ENCODE measurements around the gene TIMP1. TPM values are rescaled to one million over a fixed set of nuclear protein-coding genes. Genes with fewer than 3 reads are reported as not detected.
"Not testable (repeated sequence)": the region's sequence is repeated elsewhere in the genome, so short reads cannot be mapped to it uniquely, and the experiment has no call there.

TIMP1 gene
- total and polyA plus RNA-seq, 2 of the 13 experiments (the other 11 are each of a cell fraction or from before 2014, with no cell fraction given): 12.3 to 45.8 TPM

DNA sequence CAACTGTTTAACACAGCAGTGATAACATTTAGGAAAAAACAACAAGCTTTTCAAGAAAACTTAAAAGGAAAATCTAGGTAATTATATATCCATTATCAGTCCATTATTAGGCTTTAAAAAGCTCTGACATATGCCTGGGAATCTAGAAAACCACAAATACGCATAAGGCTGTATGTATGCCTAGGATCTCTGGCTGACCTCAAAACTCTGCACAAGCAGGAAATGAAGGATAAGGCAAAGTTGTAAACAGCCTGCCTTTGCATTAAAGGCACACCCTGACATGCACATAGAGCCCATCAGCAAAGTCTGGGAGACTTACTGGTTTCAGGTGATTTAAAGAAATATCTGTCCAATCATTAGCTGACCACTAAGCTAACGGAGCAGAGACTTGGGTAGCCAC is 14.0 kb downstream of the TIMP1 start:
- no peaks in the 10 kb centered on the region for H3K4me1 ChIP-seq (ENCODE audit: insufficient read depth, low read length)
- no peak overlapping the region for H2AFZ ChIP-seq (ENCODE audit: low read length)
- no peak overlapping the region for H3K4me3 ChIP-seq (replicated peaks in 1 of 3; ENCODE audit: insufficient read depth in 1 of 3, low read depth in 2 of 3, low read length in 3 of 3)
- no peak overlapping the region for H3K27ac ChIP-seq (ENCODE audit: extremely low read length, insufficient read depth, low read length)
- POLR2A ChIA-PET: no interaction called here
- no TSS peak for BruUV-seq (replicated peaks)
- DNase-seq (ENCODE audit: low spot score) (no peak), ATAC-seq (no peak), FAIRE-seq (no peak)
- WGBS (ENCODE audit: low lambda C conversion rate): 0% methylated on average over 2 of the region's 2 CpGs
- H3K9ac ChIP-seq (ENCODE audit: insufficient read depth, low read depth, low read length): no peak overlapping the region
- intact Hi-C loops (cut with micrococcal nuclease; ENCODE audit: unreplicated experiment): no loop called here
- no peaks in the 10 kb centered on the region for H3K79me2 ChIP-seq (ENCODE audit: insufficient read depth, low read length)
- no peak for TF ChIP-seq ZNF879 (CRISPR knock-in tag; IDR thresholded peaks at IDR 0.05)
- no peaks in the 10 kb centered on the region for H3K36me3 ChIP-seq (replicated peaks in 1 of 2; ENCODE audit: control insufficient read depth in 1 of 2, insufficient read depth in 2 of 2, low read length in 2 of 2)
- no peaks in the 10 kb centered on the region for H3K27me3 ChIP-seq (ENCODE audit: control insufficient read depth in 1 of 2, insufficient read depth in 2 of 2, low read length in 2 of 2)
- CTCF ChIA-PET (ENCODE audit: low intra/inter-chr PET ratio, low total read pairs): no interaction called here
- in situ Hi-C loops (cut with HindIII; ENCODE audit: extremely low pct_ligation_motif_present, low pct_unique_long_range_greater_than_20kb): no loop called here
- H3K4me2 ChIP-seq (ENCODE audit: low read depth, low read length): no peak overlapping the region
- H3K9me3 ChIP-seq (ENCODE audit: low read length): no peaks in the 10 kb centered on the region
- H4K20me1 ChIP-seq (ENCODE audit: insufficient read depth, low read length): no peaks in the 10 kb centered on the region

- no peaks in the 10 kb centered on the region for H4K20me1 ChIP-seq (ENCODE audit: insufficient read depth, low read length)
- no peaks in the 10 kb centered on the region for H3K27me3 ChIP-seq (ENCODE audit: control insufficient read depth in 1 of 2, insufficient read depth in 2 of 2, low read length in 2 of 2)
- BruUV-seq (replicated peaks): no TSS peak
- ChIA-PET CTCF (ENCODE audit: low intra/inter-chr PET ratio, low total read pairs) (no interaction called here), POLR2A (no interaction called here)
- ATAC-seq: no peak
- intact Hi-C loops (cut with micrococcal nuclease; ENCODE audit: unreplicated experiment) (no loop called here), in situ Hi-C loops (cut with HindIII; ENCODE audit: extremely low pct_ligation_motif_present, low pct_unique_long_range_greater_than_20kb) (no loop called here)
- no peaks in the 10 kb centered on the region for H3K9me3 ChIP-seq (ENCODE audit: low read length)
- H2AFZ ChIP-seq (ENCODE audit: low read length): no peak overlapping the region
- FAIRE-seq: no peak
- H3K4me1 ChIP-seq (ENCODE audit: insufficient read depth, low read length): no peaks in the 10 kb centered on the region
- no peaks in the 10 kb centered on the region for H3K79me2 ChIP-seq (ENCODE audit: insufficient read depth, low read length)
- no peak overlapping the region for H3K4me3 ChIP-seq (replicated peaks in 1 of 3; ENCODE audit: insufficient read depth in 1 of 3, low read depth in 2 of 3, low read length in 3 of 3)
- 0% methylated on average over 3 of the region's 3 CpGs for WGBS (ENCODE audit: low lambda C conversion rate)
- H3K27ac ChIP-seq (ENCODE audit: extremely low read length, insufficient read depth, low read length): no peak overlapping the region
- DNase-seq (ENCODE audit: low spot score): no peak
- no peak overlapping the region for H3K4me2 ChIP-seq (ENCODE audit: low read depth, low read length)
- H3K9ac ChIP-seq (ENCODE audit: insufficient read depth, low read depth, low read length): no peak overlapping the region
- H3K36me3 ChIP-seq (replicated peaks in 1 of 2; ENCODE audit: control insufficient read depth in 1 of 2, insufficient read depth in 2 of 2, low read length in 2 of 2): no peaks in the 10 kb centered on the region
- TF ChIP-seq SYNCRIP (IDR thresholded peaks at IDR 0.05; ENCODE audit: insufficient read depth, low read depth, low read length): no peak
- TF ChIP-seq ZNF382 (CRISPR knock-in tag; IDR thresholded peaks at IDR 0.05; ENCODE audit: borderline replicate concordance): no peak
- no peak for TF ChIP-seq HBP1 (CRISPR knock-in tag; IDR thresholded peaks at IDR 0.05; ENCODE audit: low read depth)
- TF ChIP-seq ZNF160 (CRISPR knock-in tag; IDR thresholded peaks at IDR 0.05): peak; percentile 79; the same call in 1 of the 2 replicates
- no peak for TF ChIP-seq YEATS2 (CRISPR knock-in tag; IDR thresholded peaks at IDR 0.05; ENCODE audit: borderline replicate concordance)
- TF ChIP-seq ZNF546 (CRISPR knock-in tag; conservative IDR thresholded peaks at IDR 0.05): no peak
These were observed 15.0 kb downstream of the TIMP1 start for GRCh38 chrX:47597222-47597621.

DNA sequence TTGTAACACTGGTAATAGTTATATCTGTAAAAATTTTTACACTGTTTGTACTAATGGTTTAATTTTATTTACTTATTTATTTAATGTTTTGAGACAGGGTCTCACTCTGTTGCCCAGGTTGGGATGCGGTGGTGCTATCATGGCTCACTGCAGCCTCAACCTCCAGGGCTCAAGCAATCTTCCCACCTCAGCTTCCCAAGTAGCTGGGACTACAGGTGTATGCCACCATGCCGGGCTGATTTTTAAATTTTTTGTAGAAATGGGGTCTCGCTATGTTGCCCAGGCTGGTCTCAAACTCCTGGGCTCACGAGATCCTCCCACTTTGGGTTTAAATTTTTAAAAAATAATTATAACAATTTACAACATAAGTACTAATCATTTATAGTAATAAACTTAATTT is 20.9 kb downstream of the TIMP1 start:
- H3K27ac ChIP-seq (ENCODE audit: extremely low read length, insufficient read depth, low read length); H3K79me2 ChIP-seq (ENCODE audit: insufficient read depth, low read length); H3K9me3 ChIP-seq (ENCODE audit: low read length); in situ Hi-C loops (cut with HindIII; ENCODE audit: extremely low pct_ligation_motif_present, low pct_unique_long_range_greater_than_20kb); H3K36me3 ChIP-seq (replicated peaks in 1 of 2; ENCODE audit: control insufficient read depth in 1 of 2, insufficient read depth in 2 of 2, low read length in 2 of 2); H3K9ac ChIP-seq (ENCODE audit: insufficient read depth, low read depth, low read length); H3K4me3 ChIP-seq (replicated peaks in 1 of 3; ENCODE audit: insufficient read depth in 1 of 3, low read depth in 2 of 3, low read length in 3 of 3); H3K4me2 ChIP-seq (ENCODE audit: low read depth, low read length); POLR2A ChIA-PET; H3K4me1 ChIP-seq (ENCODE audit: insufficient read depth, low read length); H2AFZ ChIP-seq (ENCODE audit: low read length); ATAC-seq; H3K27me3 ChIP-seq (ENCODE audit: control insufficient read depth in 1 of 2, insufficient read depth in 2 of 2, low read length in 2 of 2); FAIRE-seq; CTCF ChIA-PET (ENCODE audit: low intra/inter-chr PET ratio, low total read pairs); DNase-seq (ENCODE audit: low spot score); H4K20me1 ChIP-seq (ENCODE audit: insufficient read depth, low read length); intact Hi-C loops (cut with micrococcal nuclease; ENCODE audit: unreplicated experiment); BruUV-seq (replicated peaks): not testable (repeated sequence)
- 31% methylated on average over 4 of the region's 4 CpGs for WGBS (ENCODE audit: low lambda C conversion rate)

All from HepG2 (cell line).